Activated CD4-positive, alpha-beta T cell treated with anti-CD3 and anti-CD28 coated beads, Interleukin-10, Interleukin-2, amounts not matched to agents 100 ng/mL and 50 ng/mL, durations not matched to agents 16 hours and 8 hours (primary cell): ENCODE measurements around the gene ZNF423.
"Not testable (repeated sequence)": the region's sequence is repeated elsewhere in the genome, so short reads cannot be mapped to it uniquely, and the experiment has no call there.

ENCODE experiments used
- DNase-seq: peaks from one replicate; pipeline ENCODE4 v3.0.0-alpha.2; 2020

Gene ZNF423

DNA sequence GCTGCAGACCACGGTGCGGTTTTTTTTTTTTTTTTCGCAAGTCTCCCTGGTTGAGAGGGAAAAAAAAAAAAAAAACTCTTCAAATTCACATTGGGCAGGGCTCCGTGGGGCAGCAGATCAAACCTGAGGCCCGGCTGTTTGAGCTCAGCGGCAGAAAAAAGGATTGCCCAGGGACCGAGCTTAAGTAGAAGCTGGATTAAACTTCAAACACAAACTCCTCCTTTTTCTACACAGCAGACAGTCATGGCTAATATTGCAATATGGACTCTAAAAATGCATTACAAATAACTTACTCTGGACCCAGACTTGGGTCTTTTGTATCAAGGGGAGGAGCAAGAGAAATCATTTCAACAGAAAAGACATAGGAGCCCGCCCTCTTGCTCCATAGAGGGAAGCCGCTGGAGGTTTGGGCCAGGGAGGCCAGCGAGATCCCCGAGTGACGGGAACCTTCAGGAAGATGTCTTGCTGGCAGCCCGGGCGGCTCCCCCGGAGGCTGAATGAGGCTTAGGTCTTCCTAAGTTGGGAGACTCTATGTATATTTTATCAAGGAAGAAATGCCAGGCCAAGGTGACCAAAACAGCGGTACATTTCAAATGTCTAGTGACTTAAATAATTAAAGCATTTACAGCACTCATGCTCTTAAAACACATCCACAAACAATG lies 167.7 kb downstream of the ZNF423 start:
- no peak for DNase-seq

DNA sequence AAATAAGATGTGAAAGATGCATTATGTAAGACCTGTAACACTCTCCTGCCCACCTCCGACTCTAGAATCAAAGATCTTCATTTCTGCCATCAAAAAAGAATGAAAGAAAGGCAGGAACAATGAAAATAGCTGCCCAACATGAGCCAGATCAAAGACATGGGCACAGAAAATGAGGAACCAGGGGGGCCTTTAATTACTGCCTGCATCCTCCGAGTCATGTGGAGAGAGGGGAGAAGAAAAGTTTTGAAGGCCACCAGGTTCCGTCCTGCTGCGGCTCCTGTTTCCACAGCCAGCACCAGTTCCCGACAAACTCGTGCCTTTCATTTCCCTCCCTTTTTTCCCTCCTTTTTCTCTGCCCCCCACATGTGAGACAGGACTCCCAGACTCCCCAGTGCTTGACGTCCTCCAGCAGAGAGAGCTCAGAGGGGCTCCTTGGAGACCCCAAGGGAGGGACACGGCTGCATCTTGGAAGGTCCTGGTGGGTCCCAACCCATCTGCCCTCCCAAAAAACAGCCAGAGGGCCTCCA lies 168.4 kb downstream of the ZNF423 start:
- DNase-seq: no peak

DNA sequence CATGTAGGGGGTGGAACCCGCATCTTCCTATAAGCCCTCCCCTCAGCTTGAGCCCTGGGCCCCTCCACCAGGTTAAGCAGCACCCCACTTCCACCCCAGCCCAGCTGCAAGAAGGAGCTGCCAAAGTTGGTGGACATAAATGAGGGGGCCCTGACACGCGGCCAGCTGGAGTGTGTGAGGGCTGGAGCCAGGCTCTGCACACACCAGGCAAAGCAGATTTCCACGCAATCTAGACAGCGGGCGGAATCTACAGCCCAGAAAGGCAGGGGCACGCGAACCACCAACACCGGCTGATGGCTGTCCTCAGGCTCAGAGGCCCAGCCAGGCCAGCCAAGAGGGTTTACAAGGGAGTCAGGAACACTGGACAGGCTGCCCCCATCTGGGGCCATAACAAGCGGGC lies 171.2 kb downstream of the ZNF423 start:
- DNase-seq: no peak

DNA sequence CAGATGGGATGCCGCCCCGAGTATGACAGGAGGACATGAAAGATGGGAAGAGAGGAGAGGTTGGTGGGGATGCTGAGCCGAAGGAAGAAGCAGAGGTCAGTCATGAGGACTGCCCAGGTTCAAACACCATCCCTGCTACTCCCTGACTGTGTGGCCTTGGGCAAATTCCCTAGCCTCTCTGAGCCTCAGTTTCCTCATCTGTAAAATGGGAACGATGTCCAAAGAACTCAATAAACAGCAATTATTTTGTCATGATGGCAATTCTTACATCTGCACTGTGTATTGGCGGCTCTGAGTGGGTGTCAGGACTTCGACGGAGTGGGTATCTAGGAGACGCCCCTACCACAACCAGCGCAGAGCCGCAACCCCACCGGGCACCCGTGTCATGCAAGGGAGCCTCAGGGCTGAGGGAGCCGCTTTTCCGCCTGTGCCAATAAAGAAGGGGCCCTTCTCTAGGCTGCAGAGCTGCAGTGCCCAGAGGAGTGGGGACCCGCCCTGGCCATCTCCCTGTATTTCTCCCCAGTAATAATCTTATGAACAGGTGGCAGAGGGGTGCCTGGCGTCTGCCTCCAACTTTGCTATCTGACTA lies 173.2 kb downstream of the ZNF423 start:
- DNase-seq: no peak

DNA sequence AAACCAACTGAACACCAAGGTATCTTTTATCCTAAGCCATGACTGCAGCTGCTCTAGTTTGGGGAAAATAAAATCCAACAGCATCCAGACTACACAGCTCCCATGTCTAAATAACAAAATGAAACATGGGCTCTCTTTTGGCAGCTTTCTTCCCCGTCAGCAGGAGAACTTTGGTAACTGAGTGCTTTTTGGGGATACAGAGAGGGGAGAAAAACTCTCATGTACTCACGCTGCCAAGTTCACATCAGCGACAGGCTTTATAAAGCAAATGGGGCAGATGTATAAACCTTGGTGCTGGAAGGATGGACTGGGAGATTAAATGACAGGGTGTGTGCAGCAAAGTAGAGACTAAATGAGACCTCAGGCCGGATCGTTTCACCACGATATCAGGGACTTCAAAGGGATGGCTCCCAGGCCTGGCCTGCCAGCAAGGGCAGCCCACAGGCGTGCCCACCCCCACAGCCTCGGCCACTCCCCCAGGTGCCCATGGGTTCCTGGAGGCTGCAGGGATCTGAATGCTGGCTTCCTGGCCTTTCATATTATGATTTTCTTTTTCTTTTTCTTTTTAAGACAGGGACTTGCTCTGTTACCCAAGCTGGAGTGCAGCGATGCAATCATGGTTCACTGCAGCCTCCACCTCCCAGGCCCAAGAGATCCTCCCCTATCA lies 174.6 kb downstream of the ZNF423 start:
- no peak for DNase-seq

DNA sequence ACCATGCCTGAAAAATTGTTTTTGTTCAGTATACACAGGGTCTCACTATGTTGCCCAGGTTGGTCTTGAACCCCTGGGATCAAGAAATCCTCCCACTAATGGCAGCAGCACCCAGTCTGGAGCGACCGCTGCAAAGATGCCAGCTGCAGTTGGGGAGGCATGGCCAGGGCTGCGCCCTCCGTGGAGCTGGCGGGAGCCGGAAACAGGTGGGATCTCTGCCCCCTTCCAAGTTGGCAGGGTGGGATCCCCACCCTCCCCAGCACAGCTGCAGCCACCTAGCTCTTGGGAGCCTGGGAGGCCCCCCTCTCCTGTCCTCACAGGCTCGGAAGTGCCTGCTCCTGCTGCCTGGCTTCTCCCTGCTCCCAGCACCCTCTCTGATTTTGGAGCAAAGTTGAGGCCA lies 176.8 kb downstream of the ZNF423 start:
- DNase-seq: no peak

DNA sequence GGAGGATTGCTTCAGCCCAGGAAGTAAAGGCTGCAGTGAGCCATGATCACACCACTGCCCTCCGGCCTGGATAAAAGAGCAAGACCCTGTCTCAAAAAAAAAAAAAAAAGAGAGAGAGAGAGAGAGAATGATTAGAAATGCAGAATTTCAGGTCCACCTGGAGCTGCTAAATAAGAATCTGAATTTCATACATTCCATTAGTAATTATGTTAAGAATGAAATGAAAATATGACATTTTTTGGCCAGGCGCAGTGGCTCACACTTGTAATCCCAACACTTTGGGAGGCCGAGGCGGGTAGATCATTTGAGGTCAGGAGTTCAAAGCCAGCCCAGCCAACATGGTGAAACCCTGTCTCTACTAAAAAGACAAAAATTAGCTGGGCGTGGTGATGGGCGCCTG lies 178.3 kb downstream of the ZNF423 start:
- DNase-seq: not testable (repeated sequence)

DNA sequence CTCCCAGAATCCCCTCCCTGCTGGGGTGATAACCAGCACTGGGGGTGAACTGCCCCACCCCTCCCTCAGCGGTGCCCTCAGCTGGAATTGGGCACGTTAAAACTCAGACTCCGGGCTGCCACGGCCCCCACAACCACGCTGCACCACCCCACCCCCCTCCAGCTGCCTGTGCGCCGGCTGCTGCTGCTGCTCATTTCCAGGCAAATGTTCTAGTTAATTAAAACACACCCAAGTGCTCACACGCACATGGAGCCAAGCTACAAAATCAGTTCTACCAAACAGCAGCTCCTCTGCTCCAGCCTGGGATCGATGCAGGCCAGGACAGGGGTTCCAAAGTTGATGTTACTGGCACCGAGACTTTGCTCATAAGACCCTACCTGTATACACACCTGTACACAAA lies 180.5 kb downstream of the ZNF423 start:
- no peak for DNase-seq

DNA sequence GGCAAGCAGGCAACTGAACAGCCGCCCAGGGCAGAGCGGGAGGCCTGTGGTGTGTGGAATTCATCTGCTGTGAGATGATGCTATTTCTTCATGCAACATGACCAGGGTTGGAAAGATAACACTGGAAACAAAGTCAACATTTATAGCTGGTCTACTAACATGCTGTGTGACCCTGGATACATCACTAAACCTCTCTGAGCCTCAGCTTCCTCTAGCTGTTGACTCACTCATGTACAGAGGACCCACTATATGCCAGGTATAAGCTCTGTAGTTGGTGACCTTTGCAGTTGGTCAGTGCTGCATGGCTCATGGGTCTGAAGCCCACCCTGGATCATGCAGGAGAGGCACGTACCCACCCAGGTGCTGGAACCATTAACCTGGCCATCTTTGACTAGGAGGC lies 180.9 kb downstream of the ZNF423 start:
- no peak for DNase-seq

DNA sequence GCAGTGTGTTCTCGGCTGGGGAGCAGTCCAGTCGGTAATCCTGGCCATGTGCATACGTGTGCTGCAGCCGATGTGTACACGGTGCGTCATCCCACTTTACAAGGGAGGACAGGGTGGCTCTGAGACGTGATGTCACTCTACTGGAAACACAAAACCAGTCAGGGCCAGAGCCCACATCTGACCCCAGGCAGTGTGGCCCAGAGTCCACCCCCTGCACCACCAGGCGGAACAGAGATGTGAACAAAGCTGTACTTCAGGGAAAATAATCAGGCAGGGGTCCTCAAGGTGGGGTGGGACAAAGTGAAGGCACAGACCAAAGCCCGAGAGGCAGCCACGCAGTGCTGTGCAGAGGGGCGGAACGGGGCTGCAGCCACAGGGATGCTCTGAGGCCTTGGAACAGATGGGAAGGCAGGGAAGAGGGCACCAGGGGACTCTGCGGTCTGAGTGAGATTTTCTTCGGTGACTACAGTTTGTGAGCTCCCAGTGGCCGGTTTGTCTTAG lies 181.5 kb downstream of the ZNF423 start:
- no peak for DNase-seq

DNA sequence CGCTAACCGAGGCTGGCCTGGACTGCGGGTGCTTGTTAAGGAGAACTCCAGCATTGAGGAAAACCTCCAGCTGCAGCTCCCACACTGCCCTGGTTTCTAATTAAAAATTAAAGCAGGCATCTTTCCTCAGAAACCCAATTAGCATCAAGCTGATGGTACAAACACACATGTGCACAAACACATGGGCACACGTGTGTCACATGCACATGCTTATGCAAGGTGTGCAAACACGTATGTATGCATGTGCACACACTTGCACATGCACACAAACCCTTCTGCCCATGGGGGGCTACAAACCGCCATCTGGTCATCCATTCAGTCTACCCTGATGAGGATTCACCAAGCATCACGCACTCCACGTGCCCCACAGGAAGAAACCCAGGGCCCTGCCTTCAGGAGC lies 182.5 kb downstream of the ZNF423 start:
- no peak for DNase-seq

DNA sequence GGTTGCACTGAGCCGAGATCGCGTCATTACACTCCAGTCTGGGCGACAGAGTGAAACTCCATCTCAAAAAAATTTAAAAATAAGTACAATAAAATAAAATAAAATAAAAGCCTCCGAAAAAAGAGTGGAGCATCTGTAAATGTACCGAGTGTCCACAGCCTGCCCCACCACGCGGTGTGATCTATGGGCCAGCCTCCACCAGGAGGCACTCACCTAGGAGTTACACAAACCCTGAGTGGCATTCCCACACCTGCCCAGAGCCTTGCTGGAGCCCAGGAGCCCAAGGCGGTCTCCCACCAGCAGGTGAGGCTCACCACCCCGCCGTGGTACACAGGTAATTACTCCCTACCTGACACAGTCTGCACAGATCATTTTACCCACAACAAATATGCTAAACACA lies 183.2 kb downstream of the ZNF423 start:
- no peak for DNase-seq

DNA sequence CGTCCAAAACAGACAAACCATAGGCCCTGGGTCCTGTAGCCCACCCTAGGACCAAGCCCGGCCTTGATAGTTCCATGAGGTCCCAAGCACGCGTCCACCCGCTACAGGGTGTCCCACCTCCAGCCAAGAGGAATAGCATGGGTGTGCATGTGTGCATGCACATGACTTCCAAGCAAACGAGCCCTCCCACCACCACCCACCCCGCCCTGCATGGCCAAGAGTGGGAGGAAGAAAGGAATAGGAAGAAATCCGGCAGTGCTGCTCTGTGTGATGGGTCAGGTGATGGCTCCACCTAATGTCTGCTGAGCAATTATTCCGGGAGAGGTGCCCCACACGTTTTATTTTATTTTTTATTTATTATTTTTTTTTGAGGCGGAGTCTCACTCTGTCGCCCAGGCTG lies 184.6 kb downstream of the ZNF423 start:
- DNase-seq: no peak

DNA sequence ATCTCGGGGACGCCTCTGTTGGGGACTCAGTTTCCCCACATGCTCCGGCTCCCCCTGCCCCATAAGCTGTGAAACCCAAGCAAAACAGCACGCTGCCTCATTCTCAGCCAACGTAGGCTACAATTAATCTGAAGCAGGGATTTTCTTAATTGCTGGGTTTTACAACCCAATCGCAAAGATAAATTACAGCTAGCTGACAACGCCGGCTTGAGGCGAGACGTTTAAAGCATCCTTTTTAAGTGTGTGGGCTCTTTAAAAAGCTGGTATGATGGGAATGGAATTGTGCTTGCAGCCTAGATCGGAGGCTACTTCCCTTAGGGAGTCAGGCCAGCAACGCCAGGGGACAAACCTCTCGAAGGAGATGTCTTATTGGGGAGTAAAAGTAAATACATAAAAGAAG lies 185.3 kb downstream of the ZNF423 start:
- no peak for DNase-seq

DNA sequence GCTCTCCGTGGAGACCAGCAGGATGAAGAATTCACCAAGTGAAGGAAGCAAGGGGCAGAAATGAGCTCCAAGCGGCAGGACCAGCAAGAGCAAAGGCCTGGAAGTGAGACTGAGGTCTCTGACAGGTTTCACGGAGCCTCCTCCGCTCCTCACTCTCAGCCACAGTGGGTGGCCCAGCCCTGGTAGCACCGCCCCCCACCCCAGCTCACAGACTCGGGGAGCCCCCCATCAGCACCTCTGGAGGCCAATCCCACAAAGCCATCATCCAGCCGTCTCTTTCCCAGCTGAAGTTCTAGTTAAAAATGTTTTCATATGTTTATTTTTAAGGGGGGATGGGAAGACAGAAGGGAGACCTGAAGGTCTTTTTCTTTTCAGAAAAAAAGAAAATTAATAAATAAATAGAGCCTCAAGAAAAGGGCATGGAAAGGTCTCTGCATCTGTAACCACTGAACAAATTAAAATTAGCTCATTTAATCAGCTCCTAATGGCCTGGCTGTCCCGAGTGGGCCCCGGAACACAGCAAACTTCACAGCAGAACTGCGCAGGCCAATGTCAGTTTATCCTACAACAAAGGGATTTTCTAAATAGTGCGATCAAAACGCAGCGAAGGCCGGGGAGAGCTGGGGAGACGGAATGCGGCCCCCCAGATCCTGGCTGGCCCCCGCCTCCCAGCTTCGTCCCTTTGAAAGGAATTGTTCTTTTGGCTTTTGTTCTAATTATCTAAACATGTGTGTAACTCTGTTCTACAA lies 190.3 kb downstream of the ZNF423 start:
- DNase-seq: no peak

DNA sequence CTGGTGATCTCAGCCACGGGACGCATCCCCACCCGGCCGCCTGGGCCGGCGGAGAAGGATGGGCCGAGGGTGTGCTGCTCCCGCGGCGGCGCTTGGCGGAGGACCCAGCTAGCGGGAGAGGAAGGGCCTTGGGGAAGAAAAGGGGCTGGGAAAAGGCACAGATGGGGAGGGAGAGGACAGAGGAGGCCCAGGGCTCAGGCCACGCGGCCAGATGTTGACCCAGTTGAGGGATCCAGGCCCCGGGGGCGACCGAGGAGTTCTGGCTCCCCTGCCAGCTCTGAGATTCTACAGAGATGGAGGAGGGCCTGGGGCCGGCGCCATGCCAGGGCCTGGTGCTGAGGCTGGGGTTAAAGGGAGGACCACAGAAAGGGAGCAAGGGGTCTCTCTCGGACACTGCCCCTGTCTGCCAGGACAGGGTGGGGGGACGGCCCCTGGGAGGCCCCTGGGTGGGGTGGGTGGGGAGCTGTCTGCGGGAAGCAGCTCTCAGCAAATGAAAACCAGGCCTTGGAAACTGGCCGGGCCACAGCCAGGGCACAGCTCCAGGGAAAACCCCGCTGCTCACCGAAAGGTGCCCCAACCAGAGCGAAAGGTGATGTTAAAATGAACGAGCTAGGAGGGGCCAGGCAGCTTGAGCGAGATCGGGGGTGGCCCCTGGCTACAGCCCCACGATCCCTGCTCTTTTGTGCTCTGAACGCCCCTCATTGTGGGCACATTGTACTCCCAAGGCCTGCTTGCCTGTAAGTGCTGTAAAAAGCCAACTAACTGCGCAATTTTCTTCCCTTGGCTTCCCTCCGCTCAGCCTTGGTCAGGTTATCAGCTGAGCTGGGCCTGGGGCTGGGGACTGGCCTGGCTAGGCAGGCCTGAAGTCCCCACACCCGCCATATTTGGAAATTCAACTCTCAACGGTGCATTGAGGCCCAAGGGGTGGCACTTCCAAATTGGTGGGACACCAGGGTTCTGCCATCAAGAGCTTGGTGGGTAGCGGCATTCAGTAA lies 191.4 kb downstream of the ZNF423 start:
- DNase-seq: no peak

DNA sequence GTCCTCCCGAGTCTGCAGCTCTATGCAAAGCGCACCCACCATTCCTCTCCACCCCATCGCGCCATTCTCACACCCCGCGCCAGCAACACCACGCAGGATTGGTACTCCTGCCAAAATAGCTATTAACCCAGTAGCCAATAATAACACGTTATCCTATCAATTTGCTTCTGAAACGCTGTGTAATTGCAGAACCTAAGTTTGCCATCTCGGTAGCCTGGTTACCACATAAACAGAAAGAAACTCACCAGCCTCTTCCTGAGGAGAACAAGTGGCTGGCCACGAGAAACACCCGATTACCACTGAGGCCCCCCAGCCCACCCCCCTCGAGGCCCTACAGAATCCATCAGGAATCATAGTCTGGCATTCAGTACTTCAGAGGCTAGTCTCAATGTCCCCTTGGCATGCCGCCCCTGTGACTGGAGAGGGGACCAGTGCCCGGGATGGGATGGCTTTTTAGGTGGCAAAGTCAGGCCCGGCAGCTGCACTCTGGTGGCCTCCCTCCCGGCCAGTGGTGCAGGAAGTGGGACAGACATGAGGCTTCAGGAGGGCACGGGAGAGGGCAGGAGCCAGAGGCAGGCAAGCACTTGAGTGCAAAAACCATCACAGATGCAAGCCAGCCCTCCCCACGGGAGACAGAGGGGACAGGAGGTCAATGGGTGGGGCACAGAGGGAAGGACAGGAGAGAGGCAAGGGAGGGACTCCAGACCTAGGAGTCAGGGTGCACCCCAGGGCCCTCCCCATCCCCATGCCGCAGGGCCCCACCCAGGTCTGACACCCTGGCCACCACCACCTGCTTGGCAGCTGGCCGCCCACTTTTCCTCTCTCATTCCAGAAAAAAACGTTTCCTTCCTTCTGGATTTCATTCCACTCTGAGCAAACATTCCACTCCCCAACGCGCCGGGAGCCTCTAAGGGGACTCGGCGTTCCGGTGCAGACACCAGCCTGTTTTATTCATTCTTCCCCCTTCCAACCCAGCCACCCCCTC lies 192.5 kb downstream of the ZNF423 start:
- DNase-seq: no peak

DNA sequence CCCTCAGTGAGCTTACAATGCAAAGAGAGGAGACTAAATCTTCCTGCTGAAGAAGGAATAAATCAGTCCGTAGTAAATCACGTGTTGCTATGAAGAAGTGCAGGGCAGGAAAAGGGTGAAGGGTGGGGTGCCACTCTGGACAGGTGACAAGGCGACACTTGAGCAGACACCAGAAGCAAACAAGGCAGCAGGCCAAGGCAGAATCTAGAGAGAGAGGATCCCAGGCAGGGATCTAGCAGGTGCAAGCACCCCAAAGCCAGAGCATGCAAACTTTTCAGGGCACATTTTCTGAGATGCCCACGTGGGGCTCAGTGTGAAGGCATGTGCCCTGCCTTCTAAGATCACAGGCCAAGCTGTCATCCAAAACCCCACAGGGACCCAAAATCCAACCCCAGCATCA lies 193.3 kb downstream of the ZNF423 start:
- DNase-seq: no peak

DNA sequence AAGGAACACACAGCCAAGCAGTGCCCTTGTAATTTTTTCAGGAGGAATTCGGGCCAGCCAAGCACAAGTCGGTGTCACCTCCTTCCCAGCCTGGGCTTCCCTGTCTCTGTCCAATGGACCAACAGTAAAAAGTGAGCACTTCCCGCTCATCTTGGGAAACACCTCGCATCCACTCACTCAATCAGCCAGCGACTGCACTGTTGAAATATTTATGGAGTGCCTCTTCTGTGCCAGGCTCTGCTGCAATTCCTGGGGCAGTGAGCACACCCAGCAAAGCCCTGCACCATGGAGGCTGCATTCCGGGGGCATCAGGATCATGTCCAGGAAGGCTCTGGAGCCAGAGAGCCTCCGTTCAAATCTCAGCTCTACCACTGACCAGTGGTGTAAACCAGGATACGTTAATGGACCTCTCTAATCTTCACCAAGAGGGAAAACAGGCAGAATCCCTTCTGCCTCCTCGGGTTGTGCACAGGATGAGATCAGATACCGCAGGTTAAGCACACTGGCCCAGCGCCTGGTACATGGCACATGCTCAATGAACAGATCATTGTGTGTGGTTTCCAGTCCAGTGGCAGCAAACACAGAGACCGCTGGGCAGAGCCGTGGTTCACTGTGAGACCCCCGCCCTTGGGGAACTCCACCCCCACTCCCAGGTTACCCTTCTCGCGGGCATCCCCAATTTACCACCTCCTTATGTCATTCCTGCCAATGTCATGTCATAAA lies 194.3 kb downstream of the ZNF423 start:
- DNase-seq: no peak

DNA sequence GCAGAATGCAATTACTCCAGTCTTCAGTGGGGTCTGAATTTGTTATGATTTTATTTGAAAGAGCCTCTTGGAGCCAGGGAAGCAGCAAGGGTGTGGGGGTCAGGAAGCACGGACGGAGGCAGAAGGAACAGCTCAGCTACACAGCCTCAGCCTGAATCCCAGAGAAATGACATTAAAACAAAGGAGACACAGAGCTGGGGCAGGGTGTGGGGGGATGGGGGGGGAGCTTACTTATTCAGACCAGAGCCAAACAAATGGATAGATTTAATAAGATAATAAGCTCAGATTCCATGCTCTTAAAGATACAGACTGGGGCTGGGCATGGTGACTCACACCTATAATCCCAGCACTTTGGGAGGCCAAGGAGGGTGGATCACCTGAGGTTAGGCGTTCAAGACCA lies 195.3 kb downstream of the ZNF423 start:
- DNase-seq: no peak
